Measurements from ENCODE around the gene PFKFB1. TPM values are rescaled to one million over a fixed set of nuclear protein-coding genes. Genes with fewer than 3 reads are reported as not detected.

Gene PFKFB1
- total RNA-seq, 1 experiment from 2014 or later = 0.42 TPM

DNA sequence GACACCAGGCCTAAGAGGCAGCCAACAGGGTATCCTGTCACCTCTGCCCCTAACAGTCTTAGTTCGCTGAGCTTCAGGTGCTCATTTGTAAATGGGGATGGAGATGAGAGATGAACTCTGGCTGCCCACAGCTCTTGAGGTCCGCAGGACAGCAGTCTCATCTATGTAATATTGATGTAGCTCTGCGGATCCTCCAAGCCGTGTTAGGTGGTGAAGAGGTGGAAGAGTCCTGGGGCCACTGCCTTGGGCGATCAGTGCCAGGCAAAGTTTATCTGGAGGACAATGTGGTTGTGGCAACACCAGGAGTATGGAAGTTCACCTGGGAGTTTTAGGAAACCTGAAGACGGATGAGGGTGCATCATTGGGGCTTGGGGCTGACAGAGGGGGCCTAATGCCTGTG lies 59.9 kb downstream of the PFKFB1 start:
- POLR2A ChIA-PET = no interaction called here
- Mint-ChIP-seq H3K27ac (no peak overlapping the region), H3K36me3 (peaks cover 15% of the 10 kb centered on the region), H3K9me3 (no peaks in the 10 kb centered on the region), H3K4me3 (no peak overlapping the region), H3K4me1 (no peaks in the 10 kb centered on the region), H3K27me3 (ENCODE audit: low read depth) (peaks cover 3% of the 10 kb centered on the region; the same call in 1 of the 2 replicates)
- DNase-seq (ENCODE audit: low spot score) (no peak), ATAC-seq (no peak)
- CTCF ChIA-PET = no interaction called here
- TF ChIP-seq, protein P1, sequence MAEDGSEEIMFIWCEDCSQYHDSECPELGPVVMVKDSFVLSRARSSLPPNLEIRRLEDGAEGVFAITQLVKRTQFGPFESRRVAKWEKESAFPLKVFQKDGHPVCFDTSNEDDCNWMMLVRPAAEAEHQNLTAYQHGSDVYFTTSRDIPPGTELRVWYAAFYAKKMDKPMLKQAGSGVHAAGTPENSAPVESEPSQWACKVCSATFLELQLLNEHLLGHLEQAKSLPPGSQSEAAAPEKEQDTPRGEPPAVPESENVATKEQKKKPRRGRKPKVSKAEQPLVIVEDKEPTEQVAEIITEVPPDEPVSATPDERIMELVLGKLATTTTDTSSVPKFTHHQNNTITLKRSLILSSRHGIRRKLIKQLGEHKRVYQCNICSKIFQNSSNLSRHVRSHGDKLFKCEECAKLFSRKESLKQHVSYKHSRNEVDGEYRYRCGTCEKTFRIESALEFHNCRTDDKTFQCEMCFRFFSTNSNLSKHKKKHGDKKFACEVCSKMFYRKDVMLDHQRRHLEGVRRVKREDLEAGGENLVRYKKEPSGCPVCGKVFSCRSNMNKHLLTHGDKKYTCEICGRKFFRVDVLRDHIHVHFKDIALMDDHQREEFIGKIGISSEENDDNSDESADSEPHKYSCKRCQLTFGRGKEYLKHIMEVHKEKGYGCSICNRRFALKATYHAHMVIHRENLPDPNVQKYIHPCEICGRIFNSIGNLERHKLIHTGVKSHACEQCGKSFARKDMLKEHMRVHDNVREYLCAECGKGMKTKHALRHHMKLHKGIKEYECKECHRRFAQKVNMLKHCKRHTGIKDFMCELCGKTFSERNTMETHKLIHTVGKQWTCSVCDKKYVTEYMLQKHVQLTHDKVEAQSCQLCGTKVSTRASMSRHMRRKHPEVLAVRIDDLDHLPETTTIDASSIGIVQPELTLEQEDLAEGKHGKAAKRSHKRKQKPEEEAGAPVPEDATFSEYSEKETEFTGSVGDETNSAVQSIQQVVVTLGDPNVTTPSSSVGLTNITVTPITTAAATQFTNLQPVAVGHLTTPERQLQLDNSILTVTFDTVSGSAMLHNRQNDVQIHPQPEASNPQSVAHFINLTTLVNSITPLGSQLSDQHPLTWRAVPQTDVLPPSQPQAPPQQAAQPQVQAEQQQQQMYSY (CRISPR knock-in tag; IDR thresholded peaks at IDR 0.05) = no peak
- TF ChIP-seq, protein P2, sequence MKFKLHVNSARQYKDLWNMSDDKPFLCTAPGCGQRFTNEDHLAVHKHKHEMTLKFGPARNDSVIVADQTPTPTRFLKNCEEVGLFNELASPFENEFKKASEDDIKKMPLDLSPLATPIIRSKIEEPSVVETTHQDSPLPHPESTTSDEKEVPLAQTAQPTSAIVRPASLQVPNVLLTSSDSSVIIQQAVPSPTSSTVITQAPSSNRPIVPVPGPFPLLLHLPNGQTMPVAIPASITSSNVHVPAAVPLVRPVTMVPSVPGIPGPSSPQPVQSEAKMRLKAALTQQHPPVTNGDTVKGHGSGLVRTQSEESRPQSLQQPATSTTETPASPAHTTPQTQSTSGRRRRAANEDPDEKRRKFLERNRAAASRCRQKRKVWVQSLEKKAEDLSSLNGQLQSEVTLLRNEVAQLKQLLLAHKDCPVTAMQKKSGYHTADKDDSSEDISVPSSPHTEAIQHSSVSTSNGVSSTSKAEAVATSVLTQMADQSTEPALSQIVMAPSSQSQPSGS (CRISPR knock-in tag; IDR thresholded peaks at IDR 0.05; ENCODE audit: borderline replicate concordance, low read depth) = no peak
- TF ChIP-seq ZNF263 (CRISPR knock-in tag; IDR thresholded peaks at IDR 0.05; ENCODE audit: low read depth) (no peak), IRF2 (CRISPR knock-in tag; IDR thresholded peaks at IDR 0.05; ENCODE audit: borderline replicate concordance, low read depth) (no peak), OVOL2 (CRISPR knock-in tag; IDR thresholded peaks at IDR 0.05; ENCODE audit: borderline replicate concordance) (no peak), CREM (CRISPR knock-in tag; IDR thresholded peaks at IDR 0.05) (no peak), MYBL2 (CRISPR knock-in tag; IDR thresholded peaks at IDR 0.05) (no peak), JUN (CRISPR knock-in tag; IDR thresholded peaks at IDR 0.05) (no peak), SMAD3 (CRISPR knock-in tag; IDR thresholded peaks at IDR 0.05; ENCODE audit: borderline replicate concordance) (no peak), CBFB (CRISPR knock-in tag; IDR thresholded peaks at IDR 0.05; ENCODE audit: low read depth) (no peak), HMGA2 (CRISPR knock-in tag; IDR thresholded peaks at IDR 0.05) (no peak), CREB1 (CRISPR knock-in tag; IDR thresholded peaks at IDR 0.05) (no peak), PRRX2 (CRISPR knock-in tag; IDR thresholded peaks at IDR 0.05) (no peak), SMAD4 (CRISPR knock-in tag; IDR thresholded peaks at IDR 0.05) (no peak), NFATC4 (CRISPR knock-in tag; IDR thresholded peaks at IDR 0.05) (no peak), TEAD4 (CRISPR knock-in tag; IDR thresholded peaks at IDR 0.05) (no peak)
- TF ChIP-seq, protein P3, sequence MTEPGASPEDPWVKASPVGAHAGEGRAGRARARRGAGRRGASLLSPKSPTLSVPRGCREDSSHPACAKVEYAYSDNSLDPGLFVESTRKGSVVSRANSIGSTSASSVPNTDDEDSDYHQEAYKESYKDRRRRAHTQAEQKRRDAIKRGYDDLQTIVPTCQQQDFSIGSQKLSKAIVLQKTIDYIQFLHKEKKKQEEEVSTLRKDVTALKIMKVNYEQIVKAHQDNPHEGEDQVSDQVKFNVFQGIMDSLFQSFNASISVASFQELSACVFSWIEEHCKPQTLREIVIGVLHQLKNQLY (CRISPR knock-in tag; IDR thresholded peaks at IDR 0.05) = no peak
- TF ChIP-seq, protein P4, sequence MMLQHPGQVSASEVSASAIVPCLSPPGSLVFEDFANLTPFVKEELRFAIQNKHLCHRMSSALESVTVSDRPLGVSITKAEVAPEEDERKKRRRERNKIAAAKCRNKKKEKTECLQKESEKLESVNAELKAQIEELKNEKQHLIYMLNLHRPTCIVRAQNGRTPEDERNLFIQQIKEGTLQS (CRISPR knock-in tag; conservative IDR thresholded peaks at IDR 0.05) = no peak
- TF ChIP-seq, protein P5, sequence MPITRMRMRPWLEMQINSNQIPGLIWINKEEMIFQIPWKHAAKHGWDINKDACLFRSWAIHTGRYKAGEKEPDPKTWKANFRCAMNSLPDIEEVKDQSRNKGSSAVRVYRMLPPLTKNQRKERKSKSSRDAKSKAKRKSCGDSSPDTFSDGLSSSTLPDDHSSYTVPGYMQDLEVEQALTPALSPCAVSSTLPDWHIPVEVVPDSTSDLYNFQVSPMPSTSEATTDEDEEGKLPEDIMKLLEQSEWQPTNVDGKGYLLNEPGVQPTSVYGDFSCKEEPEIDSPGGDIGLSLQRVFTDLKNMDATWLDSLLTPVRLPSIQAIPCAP (CRISPR knock-in tag; IDR thresholded peaks at IDR 0.05) = no peak

DNA sequence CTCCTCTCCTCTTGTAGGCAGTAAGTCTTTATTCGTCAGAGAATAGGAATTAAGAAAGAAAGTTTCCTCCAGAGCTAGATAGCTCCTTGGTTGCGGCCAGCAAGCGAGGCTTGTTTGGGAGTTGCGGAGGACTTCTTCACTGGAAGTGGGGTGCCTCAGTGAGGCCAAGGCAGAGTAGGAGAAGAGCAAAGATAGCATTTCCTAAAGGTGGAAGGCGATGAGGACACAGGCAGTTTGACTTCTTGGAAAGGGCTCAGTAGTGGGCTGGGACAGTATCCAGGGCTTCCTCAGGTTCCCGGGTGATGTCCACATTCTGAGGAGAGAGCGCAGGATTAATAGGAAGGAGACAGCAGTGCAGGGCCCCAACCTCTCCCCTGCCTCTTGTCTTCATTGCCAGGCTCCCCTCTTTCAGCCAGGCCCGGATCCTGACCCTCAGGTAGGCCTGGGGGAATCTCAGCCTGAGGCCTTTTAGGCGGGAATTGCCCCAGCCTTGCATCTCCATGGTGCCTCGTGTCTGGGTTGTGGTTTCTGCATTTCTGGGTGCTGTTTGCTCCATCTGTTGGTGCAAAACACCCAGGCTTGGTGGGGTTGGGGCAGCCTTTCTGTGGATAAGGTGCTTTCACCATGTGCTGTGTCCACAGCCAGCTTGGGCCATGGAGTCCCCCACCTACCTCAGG lies 60.7 kb downstream of the PFKFB1 start:
- H3K4me1 Mint-ChIP-seq = no peaks in the 10 kb centered on the region
- ChIA-PET CTCF (no interaction called here), POLR2A (no interaction called here)
- peaks cover 19% of the 10 kb centered on the region for H3K36me3 Mint-ChIP-seq
- H3K27ac Mint-ChIP-seq = no peak overlapping the region
- no peak overlapping the region for H3K4me3 Mint-ChIP-seq
- ATAC-seq (no peak), DNase-seq (ENCODE audit: low spot score) (no peak)
- no peaks in the 10 kb centered on the region for H3K27me3 Mint-ChIP-seq (ENCODE audit: low read depth)
- no peaks in the 10 kb centered on the region for H3K9me3 Mint-ChIP-seq
- TF ChIP-seq, protein P3 (CRISPR knock-in tag; IDR thresholded peaks at IDR 0.05) = no peak
- TF ChIP-seq, protein P4 (CRISPR knock-in tag; conservative IDR thresholded peaks at IDR 0.05) = no peak
- TF ChIP-seq, protein P6, sequence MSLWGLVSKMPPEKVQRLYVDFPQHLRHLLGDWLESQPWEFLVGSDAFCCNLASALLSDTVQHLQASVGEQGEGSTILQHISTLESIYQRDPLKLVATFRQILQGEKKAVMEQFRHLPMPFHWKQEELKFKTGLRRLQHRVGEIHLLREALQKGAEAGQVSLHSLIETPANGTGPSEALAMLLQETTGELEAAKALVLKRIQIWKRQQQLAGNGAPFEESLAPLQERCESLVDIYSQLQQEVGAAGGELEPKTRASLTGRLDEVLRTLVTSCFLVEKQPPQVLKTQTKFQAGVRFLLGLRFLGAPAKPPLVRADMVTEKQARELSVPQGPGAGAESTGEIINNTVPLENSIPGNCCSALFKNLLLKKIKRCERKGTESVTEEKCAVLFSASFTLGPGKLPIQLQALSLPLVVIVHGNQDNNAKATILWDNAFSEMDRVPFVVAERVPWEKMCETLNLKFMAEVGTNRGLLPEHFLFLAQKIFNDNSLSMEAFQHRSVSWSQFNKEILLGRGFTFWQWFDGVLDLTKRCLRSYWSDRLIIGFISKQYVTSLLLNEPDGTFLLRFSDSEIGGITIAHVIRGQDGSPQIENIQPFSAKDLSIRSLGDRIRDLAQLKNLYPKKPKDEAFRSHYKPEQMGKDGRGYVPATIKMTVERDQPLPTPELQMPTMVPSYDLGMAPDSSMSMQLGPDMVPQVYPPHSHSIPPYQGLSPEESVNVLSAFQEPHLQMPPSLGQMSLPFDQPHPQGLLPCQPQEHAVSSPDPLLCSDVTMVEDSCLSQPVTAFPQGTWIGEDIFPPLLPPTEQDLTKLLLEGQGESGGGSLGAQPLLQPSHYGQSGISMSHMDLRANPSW (CRISPR knock-in tag; conservative IDR thresholded peaks at IDR 0.05; ENCODE audit: low read depth) = no peak
- TF ChIP-seq, protein P7, sequence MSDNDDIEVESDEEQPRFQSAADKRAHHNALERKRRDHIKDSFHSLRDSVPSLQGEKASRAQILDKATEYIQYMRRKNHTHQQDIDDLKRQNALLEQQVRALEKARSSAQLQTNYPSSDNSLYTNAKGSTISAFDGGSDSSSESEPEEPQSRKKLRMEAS (CRISPR knock-in tag; IDR thresholded peaks at IDR 0.05) = no peak
- no peak for TF ChIP-seq ELF4 (CRISPR knock-in tag; IDR thresholded peaks at IDR 0.05; ENCODE audit: low read depth)
- TF ChIP-seq ZNF232 (CRISPR knock-in tag; IDR thresholded peaks at IDR 0.05) = no peak
- no peak for TF ChIP-seq CBFB (CRISPR knock-in tag; IDR thresholded peaks at IDR 0.05; ENCODE audit: low read depth)
- TF ChIP-seq TCF7 (CRISPR knock-in tag; IDR thresholded peaks at IDR 0.05; ENCODE audit: low read depth) = no peak
- TF ChIP-seq FOXP1 (CRISPR knock-in tag; IDR thresholded peaks at IDR 0.05; ENCODE audit: borderline replicate concordance) = no peak
